ENCODE results near the gene SYT17. TPM values are rescaled to one million over a fixed set of nuclear protein-coding genes. Genes with fewer than 3 reads are reported as not detected.

Gene SYT17
- total RNA-seq, 1 experiment from 2014 or later, result 1.4 TPM

- DNase-seq (ENCODE audit: low read depth), result no peak
Observed at GRCh38 chr16:19295393-19295792, 127.4 kb downstream of the SYT17 start.

- no peak for DNase-seq (ENCODE audit: low read depth)
Observed at GRCh38 chr16:19297454-19297853, 129.4 kb downstream of the SYT17 start.

GRCh38 chr16:19299565-19299964, 131.5 kb downstream of the SYT17 start:
- DNase-seq (ENCODE audit: low read depth), result no peak

GRCh38 chr16:19301931-19302330, 133.9 kb downstream of the SYT17 start:
- DNase-seq (ENCODE audit: low read depth), result no peak

GRCh38 chr16:19304750-19305149, 136.7 kb downstream of the SYT17 start:
- DNase-seq (ENCODE audit: low read depth), result no peak

- DNase-seq (ENCODE audit: low read depth), result no peak
Observed at GRCh38 chr16:19305443-19305842, 137.4 kb downstream of the SYT17 start.

GRCh38 chr16:19307587-19308241, 139.7 kb downstream of the SYT17 start:
- no peak for DNase-seq (ENCODE audit: low read depth)

- no peak for DNase-seq (ENCODE audit: low read depth)
Observed at GRCh38 chr16:19308392-19308791, 140.4 kb downstream of the SYT17 start.

GRCh38 chr16:19309178-19309577, 141.1 kb downstream of the SYT17 start:
- DNase-seq (ENCODE audit: low read depth), result no peak

GRCh38 chr16:19314718-19315425, 146.8 kb downstream of the SYT17 start:
- no peak for DNase-seq (ENCODE audit: low read depth)

- DNase-seq (ENCODE audit: low read depth), result no peak
Observed at GRCh38 chr16:19315889-19316433, 147.9 kb downstream of the SYT17 start.

- DNase-seq (ENCODE audit: low read depth), result no peak
Observed at GRCh38 chr16:19316846-19317245, 148.8 kb downstream of the SYT17 start.

Other genes with a start within 250 kb of the SYT17 start
- gene SMG1, start 241.8 kb upstream of the SYT17 start, total RNA-seq (2014; rRNA removed; shearing (Covaris generic)), result 17.4 and 17.7 TPM in 2 replicates
- 12.5 TPM in 2 replicates for gene TMC7, start 184.3 kb upstream of the SYT17 start, total RNA-seq (2014; rRNA removed; shearing (Covaris generic))
- 17.2 and 24.6 TPM in 2 replicates for gene COQ7, start 100.6 kb upstream of the SYT17 start, total RNA-seq (2014; rRNA removed; shearing (Covaris generic))
- 22.0 and 29.0 TPM in 2 replicates for gene ITPRIPL2, start 54.3 kb upstream of the SYT17 start, total RNA-seq (2014; rRNA removed; shearing (Covaris generic))
- gene CLEC19A, start 117.5 kb downstream of the SYT17 start, total RNA-seq (2014; rRNA removed; shearing (Covaris generic)), result not detected in 2 replicates
- gene TMC5, start 249.6 kb downstream of the SYT17 start, total RNA-seq (2014; rRNA removed; shearing (Covaris generic)), result not detected in 2 replicates

All from HT1080 (cell line).